ENCODE data around the gene MPV17L2. TPM values are rescaled to one million over a fixed set of nuclear protein-coding genes. Genes with fewer than 3 reads are reported as not detected.

The MPV17L2 gene
- polyA plus RNA-seq, 3 donors, result 7.9 to 10.3 (median 8.2) TPM

DNA sequence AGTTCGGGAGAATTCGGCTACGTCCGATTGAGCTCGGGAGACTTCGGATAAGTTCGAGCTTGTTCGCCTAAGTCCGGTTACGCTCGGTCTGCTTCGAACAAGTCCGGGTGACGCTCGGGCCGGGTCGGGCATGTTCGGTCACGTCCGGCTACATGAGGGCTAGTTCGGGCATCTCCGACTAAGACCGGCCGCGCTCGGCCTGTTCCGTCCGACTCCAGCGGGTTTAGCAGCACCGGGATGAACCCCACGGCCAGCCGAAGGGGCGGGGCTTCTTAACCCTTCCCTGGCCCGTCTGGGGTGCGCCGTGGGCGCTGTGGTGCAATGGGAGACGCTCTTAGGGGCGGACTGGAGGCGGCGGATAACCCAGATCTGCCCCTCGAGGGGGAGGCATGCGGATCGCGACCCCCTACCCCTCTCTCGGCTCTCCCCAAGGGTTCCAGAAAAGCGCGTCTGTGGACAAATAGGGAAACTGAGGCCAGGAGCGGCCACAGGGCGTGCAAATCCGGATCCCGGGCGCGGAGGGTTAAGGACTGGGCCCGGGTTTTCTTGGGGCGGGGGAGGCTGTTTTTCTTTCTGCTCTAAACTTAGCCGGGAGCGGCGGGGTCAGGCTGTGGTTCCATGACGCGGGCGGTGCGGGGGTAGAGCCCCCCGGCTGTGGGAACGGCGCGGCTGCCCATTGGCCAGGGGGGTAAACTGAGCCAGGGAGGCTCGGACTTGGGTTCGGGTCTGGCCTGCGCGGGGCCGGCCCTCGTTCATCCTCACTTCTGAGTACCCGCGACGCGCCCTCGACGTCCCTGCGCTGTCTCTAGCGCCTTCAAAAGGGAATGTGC lies 31.7 kb downstream of the MPV17L2 start:
- peak; percentile 90 to 96 (median 95) for DNase-seq (ENCODE audit: extremely low read depth in 1 of 11, low read depth in 9 of 11, low spot score in 4 of 11)

GRCh38 chr19:18225355-18225701 lies 32.3 kb downstream of the MPV17L2 start:
- no peak for DNase-seq (ENCODE audit: extremely low read depth in 1 of 11, low read depth in 9 of 11, low spot score in 4 of 11)

DNA sequence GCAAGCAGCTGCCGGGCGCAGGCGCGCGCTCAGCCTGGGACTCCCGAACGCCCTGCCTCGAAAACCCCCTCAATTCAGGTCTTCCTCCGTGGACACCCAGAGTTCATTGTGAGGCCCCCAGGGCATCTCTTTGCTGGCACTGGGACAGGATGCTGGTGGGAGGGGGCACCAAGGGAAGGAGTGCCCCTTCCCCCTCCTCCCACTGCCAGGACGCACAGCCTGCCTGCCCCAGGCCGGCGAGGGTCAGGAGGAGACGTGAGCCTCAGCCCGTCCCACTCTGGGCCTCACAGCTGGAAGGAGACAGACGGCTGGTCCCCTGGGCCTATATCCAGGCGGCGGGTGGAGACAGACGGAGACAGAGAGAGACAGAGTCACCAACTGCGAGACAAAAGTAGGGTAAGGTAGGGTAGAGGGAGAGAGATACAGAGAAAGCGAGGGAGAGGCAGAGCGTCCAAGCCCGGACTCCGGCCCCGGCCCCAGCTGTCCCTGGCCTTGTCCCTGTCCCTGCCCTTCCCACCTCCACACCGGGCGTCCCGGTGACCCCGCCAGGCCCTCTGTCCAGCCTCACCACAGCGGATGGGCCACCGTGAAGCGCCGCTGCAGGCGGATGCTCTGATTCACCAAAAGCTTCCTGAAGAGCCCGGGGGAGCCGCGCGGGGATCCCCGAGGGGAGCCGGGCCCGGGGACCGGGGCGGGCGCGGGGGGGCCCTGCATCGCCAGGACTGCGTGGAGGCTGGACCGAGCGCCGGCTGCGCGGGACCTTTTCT lies 32.9 kb downstream of the MPV17L2 start, which contains the start of gene PDE4C:
PDE4C (minus strand) TSS at position 737 of the 767 bp plus-strand sequence; CDS start at position 714, 23 bp downstream.
- DNase-seq (ENCODE audit: extremely low read depth in 1 of 11, low read depth in 9 of 11, low spot score in 4 of 11), result no peak

GRCh38 chr19:18226956-18227780 lies 34.1 kb downstream of the MPV17L2 start:
- no peak for DNase-seq (ENCODE audit: extremely low read depth in 1 of 11, low read depth in 9 of 11, low spot score in 4 of 11)

GRCh38 chr19:18227781-18228271 lies 34.8 kb downstream of the MPV17L2 start:
- DNase-seq (ENCODE audit: extremely low read depth in 1 of 11, low read depth in 9 of 11, low spot score in 4 of 11), result no peak

DNA sequence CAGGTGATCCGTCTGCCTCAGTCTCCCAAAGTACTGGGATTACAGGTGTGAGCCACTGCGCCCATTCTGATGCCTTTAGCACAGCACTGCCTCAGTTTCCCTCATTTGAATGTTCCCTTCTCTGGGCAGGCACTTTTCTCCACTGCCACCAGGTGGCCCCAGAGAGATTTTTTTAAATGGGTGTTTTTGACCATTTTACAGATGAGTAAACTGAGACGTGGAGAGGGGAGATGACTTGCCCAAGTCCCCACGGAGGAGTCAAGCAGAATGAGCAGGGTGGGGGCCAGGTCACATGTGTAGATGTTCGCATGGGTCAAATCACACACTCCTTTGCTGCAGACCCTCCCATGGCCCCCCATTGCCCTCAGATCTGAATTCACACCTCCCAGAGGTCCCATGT lies 36.5 kb downstream of the MPV17L2 start:
- no peak for DNase-seq (ENCODE audit: extremely low read depth in 1 of 11, low read depth in 9 of 11, low spot score in 4 of 11)

- DNase-seq (ENCODE audit: extremely low read depth in 1 of 11, low read depth in 9 of 11, low spot score in 4 of 11), result no peak
These were observed 36.9 kb downstream of the MPV17L2 start for GRCh38 chr19:18229915-18230314.

DNA sequence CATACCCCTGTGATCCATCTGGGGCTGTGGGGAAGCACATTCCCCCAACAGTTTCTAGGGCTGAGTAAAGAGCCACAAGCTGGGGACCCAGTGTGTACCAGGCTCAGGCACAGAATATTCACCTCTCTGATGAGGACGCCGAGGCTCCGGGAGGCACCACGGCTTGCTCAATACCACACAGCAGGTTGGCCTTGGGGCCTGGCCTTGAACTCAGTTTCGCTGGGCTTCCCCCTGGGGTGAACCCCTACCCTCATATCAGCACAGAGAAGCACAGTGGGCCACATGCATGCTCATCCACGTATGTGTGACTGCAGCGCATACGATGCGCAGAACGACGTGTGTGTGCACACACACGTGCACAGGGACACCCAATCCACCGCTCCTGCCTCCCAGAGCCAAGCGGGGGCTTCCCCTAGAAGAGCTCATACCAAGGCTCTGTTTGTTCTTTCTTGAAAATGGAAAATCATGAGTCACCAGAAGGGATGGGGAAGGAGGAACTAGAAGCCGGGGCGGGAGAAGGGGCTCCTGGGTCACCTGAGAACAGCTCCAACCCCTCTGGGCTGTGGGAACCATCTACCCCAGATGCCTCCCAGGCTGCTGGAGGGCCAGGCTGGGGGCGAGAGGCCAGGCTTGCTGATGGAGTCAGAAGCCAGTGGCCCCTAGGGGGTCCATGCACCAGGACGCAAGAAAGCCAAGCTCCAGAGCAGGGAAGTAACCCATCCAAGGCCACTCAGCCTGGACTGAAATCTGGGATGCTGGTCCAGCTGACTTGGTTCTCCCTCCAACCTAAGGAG lies 38.1 kb downstream of the MPV17L2 start:
- DNase-seq (ENCODE audit: extremely low read depth in 1 of 11, low read depth in 9 of 11, low spot score in 4 of 11), result no peak

DNA sequence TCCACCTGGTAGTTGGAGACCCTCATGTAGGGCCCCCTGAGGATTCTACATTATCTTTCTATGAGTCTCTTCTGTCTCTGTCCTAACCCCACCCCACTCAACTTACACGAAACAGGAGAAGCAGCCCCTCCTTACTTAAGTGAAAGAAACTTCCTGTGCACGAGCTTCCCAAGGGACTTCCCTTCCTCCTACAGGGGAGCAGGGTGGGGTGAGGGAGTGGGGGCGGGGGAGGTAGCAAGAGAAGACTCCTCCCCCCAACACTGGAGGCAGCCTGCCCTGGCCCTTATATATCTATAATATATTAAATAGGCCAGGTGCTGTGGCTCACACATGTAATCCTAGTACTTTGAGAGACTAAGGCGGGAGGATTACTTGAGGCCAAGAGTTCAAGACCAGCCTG lies 38.8 kb downstream of the MPV17L2 start:
- no peak for DNase-seq (ENCODE audit: extremely low read depth in 1 of 11, low read depth in 9 of 11, low spot score in 4 of 11)

DNA sequence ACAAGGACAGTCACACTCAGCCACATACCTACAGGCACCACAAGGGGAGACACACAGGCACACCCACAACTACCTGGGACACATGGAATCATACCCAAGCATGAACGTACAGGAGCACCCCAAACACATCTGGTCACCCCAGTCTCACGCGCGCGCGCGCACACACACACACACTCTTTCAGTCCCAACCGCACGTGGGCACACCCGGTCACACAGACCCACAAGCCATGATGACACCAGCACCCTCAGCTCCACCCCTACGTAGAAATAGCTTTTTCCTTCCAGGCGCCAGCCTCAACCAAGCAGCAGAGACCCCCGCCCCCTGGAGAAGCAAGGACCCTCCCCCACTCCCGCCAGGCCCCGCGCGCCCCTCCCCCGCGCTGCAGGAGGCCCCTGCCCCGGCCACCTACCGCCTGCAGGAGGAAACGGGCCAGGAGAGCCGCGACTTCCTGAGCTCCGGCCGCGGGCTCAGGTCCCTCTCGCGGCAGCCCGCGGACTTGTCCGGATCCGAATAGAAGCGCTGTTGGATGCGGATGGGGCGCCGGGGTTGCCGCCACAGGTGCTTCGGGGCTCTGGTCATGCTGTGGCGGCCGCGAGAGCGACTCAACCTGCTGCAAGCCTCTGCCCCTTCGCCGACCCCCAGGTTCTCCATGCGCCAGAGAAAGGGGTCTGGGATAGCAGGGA lies 39.7 kb downstream of the MPV17L2 start:
- DNase-seq (ENCODE audit: extremely low read depth in 1 of 11, low read depth in 9 of 11, low spot score in 4 of 11), result no peak

GRCh38 chr19:18233224-18233825 lies 40.3 kb downstream of the MPV17L2 start:
- DNase-seq (ENCODE audit: extremely low read depth in 1 of 11, low read depth in 9 of 11, low spot score in 4 of 11), result peak in 8 of 11 donors; percentile 46 to 74 (median 60)

DNA sequence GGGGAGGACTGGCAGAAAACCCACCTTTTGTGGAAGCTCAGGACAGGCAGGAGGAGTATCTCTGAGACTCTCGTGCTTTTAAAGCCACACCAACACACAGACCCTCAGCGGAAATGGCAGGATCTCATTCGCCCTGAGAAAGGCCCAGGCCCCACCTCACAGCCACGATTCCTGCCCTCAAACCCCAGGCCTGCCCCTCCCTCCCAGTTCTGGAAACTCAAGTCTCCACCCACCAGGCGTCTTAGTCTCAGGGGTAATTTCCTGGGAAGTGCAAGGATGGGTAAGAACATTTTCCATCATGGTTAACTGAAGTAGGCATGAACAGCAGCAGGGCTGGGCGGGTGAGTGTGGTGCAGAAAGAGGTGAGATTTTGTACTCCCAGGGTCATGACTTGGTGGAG lies 41.2 kb downstream of the MPV17L2 start:
- no peak for DNase-seq (ENCODE audit: extremely low read depth in 1 of 11, low read depth in 9 of 11, low spot score in 4 of 11)

GRCh38 chr19:18239303-18239702 lies 46.3 kb downstream of the MPV17L2 start:
- DNase-seq (ENCODE audit: extremely low read depth in 1 of 11, low read depth in 9 of 11, low spot score in 4 of 11), result no peak

- DNase-seq (ENCODE audit: extremely low read depth in 1 of 11, low read depth in 9 of 11, low spot score in 4 of 11), result no peak
These were observed 52.3 kb downstream of the MPV17L2 start for GRCh38 chr19:18245297-18245696.
